HEK293 (cell line): ENCODE measurements around the gene IGFBPL1.

Experiments used
- BCL6B ChIP-seq: fragments of 450-650 bp; formaldehyde crosslinking; IDR thresholded peaks from 2 replicates; pipeline ENCODE4 v1.5.1; 2017; ENCODE audit warnings: missing biosample characterization, missing genetic modification characterization
- EGR2 ChIP-seq: fragments of 450-650 bp; formaldehyde crosslinking; IDR thresholded peaks from 2 replicates; pipeline ENCODE4 v1.5.1; 2016; ENCODE audit warnings: low read depth, missing biosample characterization, missing genetic modification characterization
- GLI4 ChIP-seq: fragments of 450-650 bp; formaldehyde crosslinking; IDR thresholded peaks from 2 replicates; pipeline ENCODE4 v1.5.1; 2016; ENCODE audit warnings: missing biosample characterization, missing genetic modification characterization
- GLIS1 ChIP-seq: fragments of 450-650 bp; formaldehyde crosslinking; IDR thresholded peaks from 2 replicates; pipeline ENCODE4 v1.5.1; 2016; ENCODE audit warnings: missing biosample characterization, missing genetic modification characterization
- HIC1 ChIP-seq: fragments of 450-650 bp; formaldehyde crosslinking; IDR thresholded peaks from 2 replicates; pipeline ENCODE4 v1.5.1; 2016; ENCODE audit warnings: missing biosample characterization, missing genetic modification characterization
- MEIS1 ChIP-seq: sonication (generic); formaldehyde crosslinking; IDR thresholded peaks from 2 replicates; pipeline ENCODE4 v1.8.1; 2022; ENCODE audit warnings: missing genetic modification reagents, mild to moderate bottlenecking, borderline replicate concordance
- SCRT1 ChIP-seq: fragments of 450-650 bp; formaldehyde crosslinking; IDR thresholded peaks from 2 replicates; pipeline ENCODE4 v1.5.1; 2016; ENCODE audit warnings: missing biosample characterization, missing genetic modification characterization, borderline replicate concordance
- SP3 ChIP-seq: fragments of 450-650 bp; formaldehyde crosslinking; IDR thresholded peaks from 2 replicates; pipeline ENCODE4 v1.5.1; 2016; ENCODE audit warnings: missing biosample characterization, missing genetic modification characterization
- SP7 ChIP-seq: fragments of 450-650 bp; formaldehyde crosslinking; IDR thresholded peaks from 2 replicates; pipeline ENCODE4 v1.5.1; 2016; ENCODE audit warnings: missing biosample characterization, missing genetic modification characterization
- TCF7L2 ChIP-seq: IDR thresholded peaks from 2 replicates; pipeline ENCODE4 v1.6.1; 2011; ENCODE audit warnings: low read depth, mild to moderate bottlenecking, inconsistent platforms, low read length, moderate library complexity, borderline replicate concordance
- ZBTB10 ChIP-seq: fragments of 450-650 bp; formaldehyde crosslinking; IDR thresholded peaks from 2 replicates; pipeline ENCODE4 v1.5.1; 2016; ENCODE audit warnings: missing biosample characterization, missing genetic modification characterization
- ZFHX2 ChIP-seq: fragments of 450-650 bp; formaldehyde crosslinking; conservative IDR thresholded peaks from 2 replicates; pipeline ENCODE4 v1.5.1; 2016; ENCODE audit warnings: missing biosample characterization, missing genetic modification characterization
- ZFP3 ChIP-seq: fragments of 450-650 bp; formaldehyde crosslinking; IDR thresholded peaks from 2 replicates; pipeline ENCODE4 v1.5.1; 2016; ENCODE audit warnings: low read depth, missing biosample characterization, missing genetic modification characterization
- ZNF121 ChIP-seq: fragments of 450-650 bp; formaldehyde crosslinking; IDR thresholded peaks from 2 replicates; pipeline ENCODE4 v1.5.1; 2016; ENCODE audit warnings: missing biosample characterization, missing genetic modification characterization
- ZNF274 ChIP-seq, 2 experiments: fragments of 200-500 bp in 1 of 2; fragments of 450-650 bp in 1 of 2; sonication (Bioruptor generic) in 1 of 2; formaldehyde crosslinking in 1 of 2; IDR thresholded peaks; 2 replicates each; pipeline versions ENCODE4 v1.5.1 to v1.6.1; 2014 to 2016; ENCODE audit warnings: borderline replicate concordance in 1 of 2, inconsistent platforms in 1 of 2, low read length in 1 of 2, missing biosample characterization in 1 of 2, missing genetic modification characterization in 1 of 2
- ZNF335 ChIP-seq: fragments of 450-650 bp; formaldehyde crosslinking; conservative IDR thresholded peaks from 2 replicates; pipeline ENCODE4 v1.5.1; 2016; ENCODE audit warnings: missing biosample characterization, missing genetic modification characterization
- ZNF473 ChIP-seq: fragments of 450-650 bp; formaldehyde crosslinking; IDR thresholded peaks from 2 replicates; pipeline ENCODE4 v1.5.1; 2017; ENCODE audit warnings: missing biosample characterization, missing genetic modification characterization
- ZNF501 ChIP-seq: fragments of 450-650 bp; formaldehyde crosslinking; IDR thresholded peaks from 2 replicates; pipeline ENCODE4 v1.5.1; 2016; ENCODE audit warnings: missing biosample characterization, missing genetic modification characterization
- ZNF514 ChIP-seq: fragments of 450-650 bp; formaldehyde crosslinking; IDR thresholded peaks from 2 replicates; pipeline ENCODE4 v1.5.1; 2016; ENCODE audit warnings: missing biosample characterization, missing genetic modification characterization
- ZNF518A ChIP-seq: fragments of 450-650 bp; formaldehyde crosslinking; conservative IDR thresholded peaks from 2 replicates; pipeline ENCODE4 v1.5.1; 2016; ENCODE audit warnings: low read depth, missing biosample characterization, missing genetic modification characterization
- ZNF548 ChIP-seq: fragments of 450-650 bp; formaldehyde crosslinking; IDR thresholded peaks from 2 replicates; pipeline ENCODE4 v1.5.1; 2016; ENCODE audit warnings: missing biosample characterization, missing genetic modification characterization
- ZNF561 ChIP-seq: fragments of 450-650 bp; IDR thresholded peaks from 2 replicates; pipeline ENCODE4 v1.5.1; 2018; ENCODE audit warnings: missing biosample characterization, missing genetic modification characterization, borderline replicate concordance
- ZNF585B ChIP-seq: fragments of 450-650 bp; formaldehyde crosslinking; IDR thresholded peaks from 2 replicates; pipeline ENCODE4 v1.5.1; 2016; ENCODE audit warnings: missing biosample characterization, missing genetic modification characterization
- ZNF704 ChIP-seq: fragments of 450-650 bp; formaldehyde crosslinking; IDR thresholded peaks from 2 replicates; pipeline ENCODE4 v1.5.1; 2016; ENCODE audit warnings: missing biosample characterization, missing genetic modification characterization
- ZNF768 ChIP-seq: fragments of 450-650 bp; formaldehyde crosslinking; IDR thresholded peaks from 2 replicates; pipeline ENCODE4 v1.5.1; 2018; ENCODE audit warnings: missing biosample characterization, mild to moderate bottlenecking, missing genetic modification characterization
- ZNF792 ChIP-seq: fragments of 450-650 bp; formaldehyde crosslinking; IDR thresholded peaks from 2 replicates; pipeline ENCODE4 v1.5.1; 2016; ENCODE audit warnings: missing biosample characterization, missing genetic modification characterization
- ZSCAN30 ChIP-seq: fragments of 450-650 bp; IDR thresholded peaks from 2 replicates; pipeline ENCODE4 v1.5.1; 2018; ENCODE audit warnings: missing biosample characterization, mild to moderate bottlenecking, missing genetic modification characterization, moderate library complexity

IGFBPL1 gene

GRCh38 chr9:38392235-38393127 is 31.8 kb downstream of the IGFBPL1 start, which contains the start of gene ALDH1B1 (continued):
- TF ChIP-seq MEIS1 (CRISPR knock-in tag) (no peak), ZNF514 (tag by site-specific recombination) (no peak), ZNF501 (tag by site-specific recombination) (0 out of 2 replicates have a peak, but pooled peaks have one; percentile 21), SP7 (tag by site-specific recombination) (0 out of 2 replicates have a peak, but pooled peaks have one; percentile 8), SP3 (tag by site-specific recombination) (peak; percentile 68), ZNF274 (IDR thresholded peaks at IDR 0.05; ENCODE audit: low read length) (no peak), ZNF274 (tag by site-specific recombination; IDR thresholded peaks at IDR 0.05; ENCODE audit: borderline replicate concordance) (no peak), ZFHX2 (tag by site-specific recombination) (peak; percentile 89), BCL6B (tag by site-specific recombination) (no peak), ZSCAN30 (tag by site-specific recombination) (peak; percentile 47; the same call in 1 of the 2 replicates), ZBTB10 (no peak), SCRT1 (no peak), HIC1 (tag by site-specific recombination) (peak; percentile 74), ZNF548 (tag by site-specific recombination) (no peak), ZFP3 (tag by site-specific recombination) (no peak), ZNF121 (tag by site-specific recombination) (no peak), EGR2 (tag by site-specific recombination) (peak; percentile 89), GLIS1 (tag by site-specific recombination) (peak; percentile 49), ZNF518A (tag by site-specific recombination) (no peak), ZNF768 (tag by site-specific recombination) (peak; percentile 93), TCF7L2 (no peak), ZNF585B (tag by site-specific recombination) (no peak), ZNF792 (tag by site-specific recombination) (no peak), ZNF473 (no peak), ZNF561 (tag by site-specific recombination) (no peak), ZNF335 (tag by site-specific recombination) (peak; percentile 76), GLI4 (tag by site-specific recombination) (no peak), ZNF704 (no peak)
